SK-N-SH (cell line): ENCODE measurements around the gene RGS11. TPM values are rescaled to one million over a fixed set of nuclear protein-coding genes. Genes with fewer than 3 reads are reported as not detected.

ENCODE experiments used
- CTCF ChIA-PET: fragments of 300-600, 350-600 bp; formaldehyde crosslinking; extraction: SDS; loops from one replicate; lab custom pipeline; 2021; lab: Yijun Ruan, JAX
- POLR2A ChIA-PET: fragments of 350-600 bp; sonication (Branson Sonifier 250); formaldehyde crosslinking; extraction: SDS; loops from one replicate; lab custom pipeline; 2020; ENCODE audit warnings: antibody characterized with exemption, inconsistent platforms; lab: Yijun Ruan, JAX
- DNase-seq: peaks from one replicate; pipeline ENCODE4 v3.0.0; 2012
- H2AFZ ChIP-seq: fragments of 200-600 bp; sonication (generic); 2 replicates; pipeline ENCODE4 v1.8.1; 2016; ENCODE audit warnings: antibody characterized with exemption, mild to moderate bottlenecking, low read depth
- H3F3A ChIP-seq: fragments of 200-600 bp; sonication (generic); replicated peaks from 2 replicates; pipeline ENCODE3; 2016; ENCODE audit warnings: antibody characterized with exemption, mild to moderate bottlenecking; ENCODE audit not compliant: insufficient read depth
- H3K27ac ChIP-seq, 2 experiments: fragments of 200-500 bp in 1 of 2; fragments of 200-600 bp in 1 of 2; sonication (Bioruptor generic) in 1 of 2; sonication (generic), shearing (Covaris generic) in 1 of 2; 2 replicates each; pipeline versions ENCODE4 v1.5.1 to v1.6.1; 2014 to 2016; ENCODE audit warnings: low read depth in 2 of 2, inconsistent platforms in 1 of 2, low read length in 1 of 2, mild to moderate bottlenecking in 1 of 2, mixed read lengths in 1 of 2
- H3K27me3 ChIP-seq: fragments of 200-600 bp; sonication (generic), shearing (Covaris generic); 2 replicates; pipeline ENCODE4 v1.6.1; 2016; ENCODE audit warnings: mixed run types; ENCODE audit not compliant: insufficient read depth
- H3K36me3 ChIP-seq, 2 experiments: fragments of 200-500 bp in 1 of 2; fragments of 200-600 bp in 1 of 2; sonication (Bioruptor generic) in 1 of 2; sonication (generic) in 1 of 2; replicated peaks in 1 of 2; 2 replicates each; pipeline versions ENCODE3 to v1.5.1; 2014 to 2016; ENCODE audit warnings: low read length in 1 of 2, mild to moderate bottlenecking in 1 of 2; ENCODE audit not compliant: insufficient read depth in 2 of 2, control insufficient read depth in 1 of 2
- H3K4me1 ChIP-seq, 2 experiments: fragments of 200-500 bp in 1 of 2; fragments of 200-600 bp in 1 of 2; sonication (Bioruptor generic) in 1 of 2; sonication (generic), shearing (Covaris generic) in 1 of 2; 2 replicates each; pipeline versions ENCODE4 v1.5.1 to v1.6.1; 2014 to 2016; ENCODE audit warnings: low read depth in 1 of 2, low read length in 1 of 2, mixed run types in 1 of 2; ENCODE audit not compliant: insufficient read depth in 2 of 2, control insufficient read depth in 1 of 2
- H3K4me2 ChIP-seq: fragments of 200-600 bp; sonication (generic), shearing (Covaris generic); 2 replicates; pipeline ENCODE4 v1.6.1; 2017; ENCODE audit warnings: mixed run types
- H3K4me3 ChIP-seq, 2 experiments: fragments of 200-500 bp in 1 of 2; fragments of 200-600 bp in 1 of 2; sonication (Bioruptor generic) in 1 of 2; sonication (generic), shearing (Covaris generic) in 1 of 2; 2 replicates each; pipeline versions ENCODE4 v1.5.1 to v1.8.1; 2014 to 2016; ENCODE audit warnings: low read depth in 2 of 2, inconsistent platforms in 1 of 2, low read length in 1 of 2, mild to moderate bottlenecking in 1 of 2, mixed read lengths in 1 of 2, moderate library complexity in 1 of 2
- H3K79me2 ChIP-seq: fragments of 200-600 bp; sonication (generic); 2 replicates; pipeline ENCODE4 v1.8.1; 2017; ENCODE audit warnings: mild to moderate bottlenecking; ENCODE audit not compliant: insufficient read depth
- H3K9ac ChIP-seq: fragments of 200-600 bp; sonication (generic); 2 replicates; pipeline ENCODE4 v1.6.1; 2017; ENCODE audit warnings: mixed run types
- H3K9me2 ChIP-seq: fragments of 200-600 bp; sonication (generic); 2 replicates; pipeline ENCODE4 v1.6.1; 2017; ENCODE audit warnings: mixed run types
- H3K9me3 ChIP-seq: fragments of 200-600 bp; sonication (generic); 2 replicates; pipeline ENCODE4 v1.6.1; 2017; ENCODE audit warnings: mixed run types, mild to moderate bottlenecking, moderate library complexity
- H4K20me1 ChIP-seq: fragments of 200-600 bp; sonication (generic); 2 replicates; pipeline ENCODE4 v1.6.1; 2017; ENCODE audit warnings: mild to moderate bottlenecking, mixed run types; ENCODE audit not compliant: insufficient read depth
- CHD2 ChIP-seq: fragments of 150-350 bp; IDR thresholded peaks from 2 replicates; pipeline ENCODE4 v1.6.1; 2018; ENCODE audit warnings: low read length; ENCODE audit not compliant: partially characterized antibody
- EP300 ChIP-seq, 2 experiments: IDR thresholded peaks; 2 replicates each; pipeline versions ENCODE4 v1.4.0 to v1.6.1; 2012; ENCODE audit warnings: borderline replicate concordance in 1 of 2, low read depth in 1 of 2, low read length in 1 of 2
- GABPA ChIP-seq: IDR thresholded peaks from 2 replicates; pipeline ENCODE4 v1.4.0; 2012; ENCODE audit warnings: low read depth, mild to moderate bottlenecking
- GATA2 ChIP-seq: sonication (generic); formaldehyde crosslinking; IDR thresholded peaks from 2 replicates; pipeline ENCODE4 v1.5.0; 2020; ENCODE audit warnings: mild to moderate bottlenecking, missing genetic modification reagents
- RCOR1 ChIP-seq: fragments of 150-350 bp; IDR thresholded peaks from 2 replicates; pipeline ENCODE4 v1.6.1; 2017; ENCODE audit warnings: antibody characterized with exemption, low read length
- SMC3 ChIP-seq: IDR thresholded peaks from 2 replicates; pipeline ENCODE4 v1.6.1; 2012; ENCODE audit warnings: low read depth, low read length, improper control_type of control experiment
- TAF1 ChIP-seq: IDR thresholded peaks from 2 replicates; pipeline ENCODE4 v1.6.1; 2012; ENCODE audit warnings: low read depth, mild to moderate bottlenecking, low read length, moderate library complexity, borderline replicate concordance
- WGBS: methylation state at CpG from one replicate; pipeline ENCODE4 v1.1.6; 2017; ENCODE audit warnings: low lambda C conversion rate; 5-methylcytosine and 5-hydroxymethylcytosine counted together
- polyA plus RNA-seq, 3 experiments: library from polyadenylated mRNA; depleted of rRNA; stranded (reverse); fragments of >200 nt; gene quantifications; 2 replicates each; pipeline ENCODE4 v1.2.3, GENCODE V29; 2012
- TF ChIP-seq, protein P1 (sequence below): IDR thresholded peaks from 2 replicates; pipeline ENCODE4 v1.4.0; 2012; ENCODE audit warnings: low read depth, borderline replicate concordance

The RGS11 gene
- polyA plus RNA-seq, 1 of the 3 experiments (the other 2 are of a cell fraction): 9.8 TPM

DNA sequence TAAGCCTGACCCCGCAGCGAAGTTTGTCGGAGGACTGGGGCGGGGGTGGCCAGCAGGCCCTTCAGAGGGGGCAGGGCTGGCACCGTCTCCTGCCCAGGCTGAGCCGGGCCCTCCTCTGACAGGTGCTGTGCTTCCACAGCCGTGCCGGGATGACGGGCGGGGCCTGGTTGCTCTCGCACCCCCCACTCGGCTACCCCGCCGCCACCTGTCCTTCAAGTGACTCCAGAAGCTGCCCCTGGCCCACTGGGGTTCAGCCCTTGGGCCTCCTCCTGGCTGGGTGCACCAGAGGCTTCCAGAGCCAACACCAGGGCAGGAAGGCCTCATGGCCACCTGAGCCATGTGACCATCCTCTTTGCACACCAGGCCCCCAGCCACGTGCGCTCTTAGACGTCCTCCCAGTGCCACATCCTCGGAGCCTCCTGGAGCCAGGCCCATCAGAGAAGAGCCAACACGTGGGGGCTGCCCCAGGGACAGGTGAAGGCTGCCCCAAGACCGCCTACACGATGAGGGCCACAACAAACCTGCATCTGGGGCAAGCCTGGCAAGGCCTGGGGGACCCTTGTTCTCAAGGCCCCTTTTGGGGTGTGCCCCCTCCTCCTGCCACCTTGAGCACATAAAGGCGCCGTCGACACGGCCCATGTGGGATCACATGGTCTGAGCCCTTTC is 14.4 kb upstream of the RGS11 start (continued):
- no peak for TF ChIP-seq EP300 (IDR thresholded peaks at IDR 0.05; ENCODE audit: borderline replicate concordance in 1 of 2, low read depth in 1 of 2, low read length in 1 of 2)
- TF ChIP-seq TAF1: no peak
- TF ChIP-seq GATA2: no peak
- TF ChIP-seq, protein P1, sequence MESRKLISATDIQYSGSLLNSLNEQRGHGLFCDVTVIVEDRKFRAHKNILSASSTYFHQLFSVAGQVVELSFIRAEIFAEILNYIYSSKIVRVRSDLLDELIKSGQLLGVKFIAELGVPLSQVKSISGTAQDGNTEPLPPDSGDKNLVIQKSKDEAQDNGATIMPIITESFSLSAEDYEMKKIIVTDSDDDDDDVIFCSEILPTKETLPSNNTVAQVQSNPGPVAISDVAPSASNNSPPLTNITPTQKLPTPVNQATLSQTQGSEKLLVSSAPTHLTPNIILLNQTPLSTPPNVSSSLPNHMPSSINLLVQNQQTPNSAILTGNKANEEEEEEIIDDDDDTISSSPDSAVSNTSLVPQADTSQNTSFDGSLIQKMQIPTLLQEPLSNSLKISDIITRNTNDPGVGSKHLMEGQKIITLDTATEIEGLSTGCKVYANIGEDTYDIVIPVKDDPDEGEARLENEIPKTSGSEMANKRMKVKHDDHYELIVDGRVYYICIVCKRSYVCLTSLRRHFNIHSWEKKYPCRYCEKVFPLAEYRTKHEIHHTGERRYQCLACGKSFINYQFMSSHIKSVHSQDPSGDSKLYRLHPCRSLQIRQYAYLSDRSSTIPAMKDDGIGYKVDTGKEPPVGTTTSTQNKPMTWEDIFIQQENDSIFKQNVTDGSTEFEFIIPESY: no peak
- TF ChIP-seq CHD2: no peak

DNA sequence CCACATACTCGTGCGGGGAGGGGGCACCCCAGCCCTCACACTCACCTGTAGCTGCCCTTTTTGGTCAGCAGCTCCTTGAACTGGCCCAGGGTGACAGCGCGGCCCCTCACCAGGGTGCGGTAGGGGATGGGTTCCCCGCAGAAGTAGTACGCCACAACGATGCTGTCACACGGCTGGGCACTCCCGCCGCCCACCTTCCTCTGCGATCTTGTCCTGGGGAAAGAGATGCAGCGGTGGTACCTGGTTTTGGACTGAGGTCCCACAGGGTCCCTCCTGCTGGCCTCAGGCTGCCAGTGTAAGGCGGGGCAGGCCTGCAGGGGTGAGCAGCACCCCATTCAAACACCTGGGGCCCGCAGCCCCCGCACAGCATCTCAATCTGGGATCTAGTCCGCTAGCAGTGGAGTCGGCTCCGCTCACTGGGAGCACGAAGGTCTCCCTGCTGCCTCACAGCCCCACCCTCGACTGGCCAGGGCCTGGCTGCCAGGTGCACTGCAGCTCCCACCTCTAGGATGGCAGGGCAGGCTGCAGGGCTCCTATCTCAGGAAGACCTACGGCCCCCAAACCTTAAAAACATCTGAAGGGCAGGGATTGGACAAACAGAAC is 13.8 kb upstream of the RGS11 start:
- H2AFZ ChIP-seq: no peak overlapping the region
- 96% methylated on average over 7 of the region's 22 CpGs for WGBS

DNA sequence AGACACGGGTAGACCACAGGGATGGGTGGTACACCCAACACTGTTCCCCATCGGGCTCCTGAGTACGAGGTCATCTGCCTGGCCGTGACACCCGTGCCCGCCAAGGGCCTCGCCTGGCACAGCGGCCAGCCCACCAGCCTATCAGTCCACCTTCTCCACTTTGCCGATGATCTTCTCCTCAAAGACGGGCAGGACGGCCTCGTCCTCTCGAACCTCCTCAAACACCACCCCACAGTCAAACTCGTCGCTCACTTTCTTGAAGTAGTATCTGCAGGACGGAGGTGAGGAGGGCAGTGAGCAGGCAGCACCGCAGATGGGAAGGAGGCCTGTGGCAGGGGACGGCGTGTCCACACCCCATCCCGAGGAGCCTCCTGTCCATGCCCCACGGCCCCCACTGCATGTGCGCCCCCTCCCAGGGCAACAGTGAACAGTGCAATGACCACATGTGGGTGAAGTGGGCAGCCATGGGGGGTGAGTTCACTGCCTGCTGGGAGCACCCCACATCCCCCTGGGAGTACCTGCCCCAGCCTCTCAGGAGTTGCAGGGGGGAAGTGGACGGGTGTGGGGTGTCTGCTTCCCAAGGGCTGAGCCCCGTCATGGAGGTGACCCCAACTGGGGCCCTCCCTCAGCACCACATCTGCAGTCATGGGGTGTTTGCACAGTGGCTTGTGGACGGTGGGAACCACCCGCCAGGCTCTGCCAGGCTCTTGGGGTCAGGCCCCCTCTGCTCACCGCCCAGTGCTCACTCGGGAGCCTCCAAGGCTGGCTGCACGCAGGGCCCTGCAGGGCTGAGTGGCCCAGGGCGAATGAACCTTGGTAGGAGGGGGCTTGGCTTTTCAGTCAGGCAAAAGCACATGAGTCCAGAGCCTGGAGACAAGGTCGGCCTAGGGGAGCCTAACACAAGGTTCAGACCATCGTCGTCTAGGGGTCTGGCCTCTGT is 12.5 kb upstream of the RGS11 start:
- CTCF ChIA-PET: interaction anchor here (1.1 kb wide), 1 partner anchor 171 kb away, joined by 3 read pairs; no protein-coding TSS in a partner anchor
- H2AFZ ChIP-seq: no peak overlapping the region
- H4K20me1 ChIP-seq: no peaks in the 10 kb centered on the region
- POLR2A ChIA-PET: no interaction called here
- no peak overlapping the region for H3K4me2 ChIP-seq
- WGBS: 94% methylated on average over 22 of the region's 33 CpGs
- no peaks in the 10 kb centered on the region for H3K4me1 ChIP-seq
- no peak for TF ChIP-seq RCOR1
- H3K9me3 ChIP-seq: no peaks in the 10 kb centered on the region
- H3K27ac ChIP-seq: no peak overlapping the region
- H3K9me2 ChIP-seq: no peaks in the 10 kb centered on the region
- H3K4me3 ChIP-seq: no peak overlapping the region
- no peak overlapping the region for H3K9ac ChIP-seq
- H3F3A ChIP-seq: no peaks in the 10 kb centered on the region
- H3K36me3 ChIP-seq: peaks cover 0 to 47% of the 10 kb centered on the region in 2 experiments
- H3K27me3 ChIP-seq: no peaks in the 10 kb centered on the region
- H3K79me2 ChIP-seq: no peaks in the 10 kb centered on the region
- DNase-seq: no peak

More for the DNA sequence above, 13.8 kb upstream of the RGS11 start:
- Histone ChIP-seq H3K79me2 (no peaks in the 10 kb centered on the region), H3K9me2 (no peaks in the 10 kb centered on the region), H3K4me2 (no peak overlapping the region), H3K9me3 (no peaks in the 10 kb centered on the region), H3K36me3 (peaks cover 0 to 47% of the 10 kb centered on the region in 2 experiments), H3K27ac (no peak overlapping the region), H3K4me3 (no peak overlapping the region)
- no peak for DNase-seq
- ChIA-PET CTCF (no interaction called here), POLR2A (no interaction called here)
- no peak for TF ChIP-seq GABPA
- TF ChIP-seq SMC3: no peak
- TF ChIP-seq, all 33 proteins: peak for 0
- Histone ChIP-seq H3K27me3 (no peaks in the 10 kb centered on the region), H3K4me1 (no peaks in the 10 kb centered on the region), H4K20me1 (no peaks in the 10 kb centered on the region), H3F3A (no peaks in the 10 kb centered on the region), H3K9ac (no peak overlapping the region)
